ENCODE data around the gene KLHL15.

DNA sequence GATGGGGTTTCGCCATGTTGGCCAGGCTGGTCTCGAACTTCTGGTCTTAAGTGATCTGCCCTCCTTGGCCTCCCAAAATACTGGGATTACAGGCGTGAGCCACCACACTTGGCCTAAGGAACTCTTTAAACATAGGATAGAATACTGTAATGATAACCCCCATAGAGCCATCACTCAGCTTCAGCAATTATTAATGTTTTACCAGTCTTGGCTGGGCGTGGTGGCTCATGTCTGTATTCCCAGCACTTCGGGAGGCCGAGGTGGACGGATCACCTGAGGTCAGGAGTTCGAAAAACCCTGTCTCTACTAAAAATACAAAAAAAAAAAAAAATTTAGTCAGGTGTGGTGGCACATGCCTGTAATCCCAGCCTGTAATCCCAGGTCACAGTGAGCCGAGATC lies 42.9 kb upstream of the KLHL15 start:
- no peak for TF ChIP-seq CTCF (IDR thresholded peaks at IDR 0.05; ENCODE audit: extremely low read depth in 1 of 2, insufficient read depth in 1 of 2, low read depth in 1 of 2, low read length in 2 of 2)
- no peak for TF ChIP-seq MYC (IDR thresholded peaks at IDR 0.05; ENCODE audit: low read depth, low read length)
- TF ChIP-seq EZH2 (IDR thresholded peaks at IDR 0.05; ENCODE audit: borderline replicate concordance, low read depth, low read length, severe bottlenecking): no peak
- TF ChIP-seq POLR2A (IDR thresholded peaks at IDR 0.05; ENCODE audit: low read depth, low read length): no peak
- TF ChIP-seq JUN (IDR thresholded peaks at IDR 0.05; ENCODE audit: borderline replicate concordance, insufficient read depth, insufficient read length, low read depth): no peak
- TF ChIP-seq MAX (IDR thresholded peaks at IDR 0.05; ENCODE audit: insufficient read depth, insufficient read length): no peak
- TF ChIP-seq POLR2AphosphoS5 (IDR thresholded peaks at IDR 0.05; ENCODE audit: insufficient read depth, low read depth, low read length): no peak
- no peak for TF ChIP-seq FOS (IDR thresholded peaks at IDR 0.05; ENCODE audit: borderline replicate concordance, insufficient read depth, low read length)
- TF ChIP-seq GATA2 (IDR thresholded peaks at IDR 0.05; ENCODE audit: insufficient read depth, insufficient read length, low read depth, low read length): no peak
